ENCODE results near the gene DNAAF8.

Gene DNAAF8

GRCh38 chr16:4785758-4786433, 51.6 kb downstream of the DNAAF8 start:
- DNase-seq, result no peak

DNA sequence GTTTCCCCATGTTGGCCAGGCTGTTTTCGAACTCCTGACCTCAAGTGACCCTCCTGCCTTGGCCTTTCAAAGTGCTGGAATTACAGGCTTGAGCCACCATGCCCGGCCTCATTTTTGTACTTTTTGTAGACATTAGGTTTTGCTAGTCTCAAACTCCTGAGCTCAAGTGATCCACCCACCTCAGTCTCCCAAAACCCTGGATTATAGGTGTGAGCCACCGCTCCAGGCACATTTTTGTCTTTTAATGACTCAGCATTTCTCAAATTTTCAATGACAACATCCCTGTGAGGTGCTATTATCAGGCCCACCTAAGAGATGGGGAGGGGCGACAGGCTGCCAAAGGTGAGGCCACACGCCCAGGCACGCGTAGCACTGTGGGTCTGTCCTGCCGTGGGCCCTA, 52.7 kb downstream of the DNAAF8 start:
- no peak for DNase-seq

GRCh38 chr16:4787627-4788482, 53.5 kb downstream of the DNAAF8 start, which contains the start of gene SEPTIN12:
TSS of gene SEPTIN12 (minus strand) at chr16:4788345. CDS start at chr16:4787645, 700 bp downstream.
- DNase-seq, result no peak

GRCh38 chr16:4788489-4788889, 54.2 kb downstream of the DNAAF8 start:
- DNase-seq, result no peak

GRCh38 chr16:4788910-4789309, 54.6 kb downstream of the DNAAF8 start:
- DNase-seq, result no peak

DNA sequence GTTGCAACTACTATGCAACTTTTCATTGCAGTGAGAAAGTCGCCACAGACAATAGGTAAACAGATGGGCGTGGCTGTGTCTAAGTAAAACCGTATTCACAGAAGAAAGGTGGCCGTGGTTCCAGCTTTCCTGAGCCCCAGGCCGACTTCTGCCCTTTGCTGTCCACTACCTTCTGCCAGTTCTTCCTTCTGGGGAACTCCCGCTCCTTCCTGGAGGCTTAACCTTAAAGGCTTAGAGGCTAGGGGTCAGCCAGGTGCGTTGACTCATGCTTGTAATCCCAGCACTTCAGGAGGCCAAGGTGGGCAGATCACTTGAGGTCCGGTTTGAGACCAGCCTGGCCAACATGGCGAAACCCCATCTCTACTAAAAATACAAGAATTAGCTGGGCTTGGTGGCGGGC, 55.9 kb downstream of the DNAAF8 start:
- no peak for DNase-seq

GRCh38 chr16:4790871-4791270, 56.5 kb downstream of the DNAAF8 start:
- no peak for DNase-seq

DNA sequence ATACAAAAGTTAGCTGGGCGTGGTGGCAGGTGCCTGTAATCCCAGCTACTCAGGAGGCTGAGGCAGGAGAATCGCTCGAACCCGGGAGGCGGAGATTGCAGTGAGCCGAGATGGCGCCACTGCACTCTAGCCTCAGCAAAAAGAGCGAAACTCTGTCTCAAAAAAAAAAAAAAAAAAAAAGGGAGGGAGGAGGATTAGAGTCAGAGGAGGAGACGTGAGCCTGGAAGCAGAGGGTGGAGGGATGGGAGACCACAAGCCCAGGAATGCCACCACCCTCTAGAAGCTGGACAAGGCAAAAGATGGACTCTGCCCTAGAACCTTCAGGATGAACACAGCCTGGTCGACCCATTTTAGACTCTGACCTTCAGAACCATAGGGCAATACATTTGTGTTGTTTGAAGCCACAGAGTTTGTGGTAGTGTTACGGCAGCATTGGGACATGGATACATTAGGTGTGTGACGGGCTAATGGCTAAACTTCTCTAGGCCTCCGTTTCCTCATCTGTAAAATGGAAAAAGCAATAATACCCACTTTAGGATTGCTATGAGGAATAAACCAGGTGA, 58.7 kb downstream of the DNAAF8 start:
- no peak for DNase-seq

DNA sequence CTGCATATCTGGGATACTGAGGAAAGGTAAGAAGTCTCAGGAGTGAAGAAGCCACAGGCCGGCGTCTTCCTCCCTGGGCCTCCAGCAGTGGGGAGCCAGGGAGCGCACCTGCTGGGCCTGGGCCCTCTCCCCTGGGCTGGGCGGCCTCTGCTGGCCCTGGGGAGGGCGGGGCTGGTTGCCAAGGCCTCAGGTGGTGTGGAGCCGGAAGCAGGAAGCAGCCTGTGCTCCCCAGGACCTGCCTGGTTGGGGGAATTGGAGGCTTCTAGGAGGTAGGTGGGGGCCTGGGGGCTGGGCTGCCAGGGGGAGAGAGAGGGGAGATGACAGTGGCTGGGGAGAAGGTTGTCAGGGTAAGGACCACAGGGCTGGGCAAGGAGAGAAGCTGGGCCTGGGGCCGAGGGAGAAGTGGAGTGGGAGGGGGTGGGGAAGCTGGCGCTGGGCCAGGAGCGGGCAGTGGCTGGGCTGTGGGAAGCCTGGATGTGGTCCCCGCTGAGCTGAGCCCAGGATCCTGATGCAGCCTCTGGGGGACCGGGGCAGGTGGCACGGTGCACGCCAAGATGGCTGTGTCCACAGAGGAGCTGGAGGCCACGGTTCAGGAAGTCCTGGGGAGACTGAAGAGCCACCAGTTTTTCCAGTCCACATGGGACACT, 61.0 kb downstream of the DNAAF8 start, which contains the start of gene SMIM22:
Gene SMIM22 (plus strand): TSS at position 189 of the 647 bp plus-strand sequence. CDS start 366 bp downstream, at position 555.
- DNase-seq, result no peak

GRCh38 chr16:4795828-4796572, 61.7 kb downstream of the DNAAF8 start:
- no peak for DNase-seq

- no peak for DNase-seq
Observed at GRCh38 chr16:4796982-4797804, 62.9 kb downstream of the DNAAF8 start.

- DNase-seq, result no peak
Observed at GRCh38 chr16:4797805-4798252, 63.5 kb downstream of the DNAAF8 start.

DNA sequence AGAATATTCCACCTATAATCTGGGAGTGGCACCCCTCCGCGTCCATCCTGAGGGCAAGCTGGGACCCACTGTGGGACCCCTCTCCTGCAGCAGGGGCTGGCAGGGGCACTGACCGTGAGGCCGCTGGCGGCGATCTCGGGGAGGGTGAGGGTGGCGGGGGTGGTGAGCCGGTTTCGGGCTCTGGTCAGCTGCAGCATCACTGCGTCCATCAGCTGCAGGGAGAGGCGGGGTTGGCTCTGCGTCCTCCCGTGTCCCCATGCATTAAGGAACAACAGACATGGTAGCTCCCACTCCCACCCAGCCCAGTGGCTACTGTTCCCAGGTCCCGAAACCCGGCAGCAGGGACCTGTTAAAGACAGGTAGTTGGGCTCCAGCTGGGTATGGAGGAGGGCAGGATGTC, 64.1 kb downstream of the DNAAF8 start:
- DNase-seq, result no peak
